H1 (cell line): ENCODE results near the gene CAMK2D. TPM values are rescaled to one million over a fixed set of nuclear protein-coding genes. Genes with fewer than 3 reads are reported as not detected.

Experiments used
- BCL11A ChIP-seq, 2 experiments: IDR thresholded peaks; one replicate each; pipeline ENCODE4 v1.6.1; 2011; ENCODE audit warnings: low read depth in 2 of 2, low read length in 2 of 2, mild to moderate bottlenecking in 2 of 2
- HDAC2 ChIP-seq, 2 experiments: fragments of 300-600 bp in 1 of 2; sonication (generic) in 1 of 2; IDR thresholded peaks; 2 replicates each; pipeline ENCODE4 v1.6.1; 2011 to 2012; ENCODE audit warnings: low read depth in 2 of 2, low read length in 2 of 2, mild to moderate bottlenecking in 2 of 2, moderate library complexity in 2 of 2, borderline replicate concordance in 1 of 2, inconsistent platforms in 1 of 2
- RNF2 ChIP-seq: fragments of 200-900, 300-1000 bp; sonication (generic); IDR thresholded peaks from 2 replicates; pipeline ENCODE4 v1.7.1; 2016; ENCODE audit warnings: borderline replicate concordance, low read depth, mild to moderate bottlenecking, antibody characterized with exemption, low read length; ENCODE audit not compliant: poor library complexity, severe bottlenecking; ENCODE audit errors: missing control alignments
- polyA plus RNA-seq, 7 experiments: library from polyadenylated mRNA; depleted of rRNA in 3 of 7; stranded (reverse) in 5 of 7; unstranded in 2 of 7; fragments of >200 nt in 5 of 7; fragments of 200-250 nt in 2 of 7; gene quantifications; 1 replicate in 5 of 7; 2 replicates in 1 of 7; 4 replicates in 1 of 7; pipeline versions ENCODE4 v1.2.1 to v1.2.3, GENCODE V29; 2011 to 2013; ENCODE audit warnings: missing spikeins in 2 of 7, mixed read lengths in 2 of 7
- total RNA-seq: library from RNA; stranded (reverse); fragmentation: NEBNext Ultra II Directional; extraction: Animal tissue kit (Norgen Biotek cat#: 25700); gene quantifications from 2 replicates; pipeline ENCODE4 v1.2.1, GENCODE V29; 2021
- TF ChIP-seq, protein P1 (sequence below): fragments of 300-600 bp; sonication (generic); IDR thresholded peaks from 2 replicates; pipeline ENCODE4 v1.7.1; 2012; ENCODE audit warnings: low read length, moderate library complexity, mild to moderate bottlenecking, inconsistent platforms; ENCODE audit not compliant: insufficient replicate concordance

CAMK2D gene
- total and polyA plus RNA-seq, 2 of the 8 experiments (the other 6 are each of a cell fraction or from before 2014, with no cell fraction given), result 3.2 to 7.0 TPM

- TF ChIP-seq, protein P1, sequence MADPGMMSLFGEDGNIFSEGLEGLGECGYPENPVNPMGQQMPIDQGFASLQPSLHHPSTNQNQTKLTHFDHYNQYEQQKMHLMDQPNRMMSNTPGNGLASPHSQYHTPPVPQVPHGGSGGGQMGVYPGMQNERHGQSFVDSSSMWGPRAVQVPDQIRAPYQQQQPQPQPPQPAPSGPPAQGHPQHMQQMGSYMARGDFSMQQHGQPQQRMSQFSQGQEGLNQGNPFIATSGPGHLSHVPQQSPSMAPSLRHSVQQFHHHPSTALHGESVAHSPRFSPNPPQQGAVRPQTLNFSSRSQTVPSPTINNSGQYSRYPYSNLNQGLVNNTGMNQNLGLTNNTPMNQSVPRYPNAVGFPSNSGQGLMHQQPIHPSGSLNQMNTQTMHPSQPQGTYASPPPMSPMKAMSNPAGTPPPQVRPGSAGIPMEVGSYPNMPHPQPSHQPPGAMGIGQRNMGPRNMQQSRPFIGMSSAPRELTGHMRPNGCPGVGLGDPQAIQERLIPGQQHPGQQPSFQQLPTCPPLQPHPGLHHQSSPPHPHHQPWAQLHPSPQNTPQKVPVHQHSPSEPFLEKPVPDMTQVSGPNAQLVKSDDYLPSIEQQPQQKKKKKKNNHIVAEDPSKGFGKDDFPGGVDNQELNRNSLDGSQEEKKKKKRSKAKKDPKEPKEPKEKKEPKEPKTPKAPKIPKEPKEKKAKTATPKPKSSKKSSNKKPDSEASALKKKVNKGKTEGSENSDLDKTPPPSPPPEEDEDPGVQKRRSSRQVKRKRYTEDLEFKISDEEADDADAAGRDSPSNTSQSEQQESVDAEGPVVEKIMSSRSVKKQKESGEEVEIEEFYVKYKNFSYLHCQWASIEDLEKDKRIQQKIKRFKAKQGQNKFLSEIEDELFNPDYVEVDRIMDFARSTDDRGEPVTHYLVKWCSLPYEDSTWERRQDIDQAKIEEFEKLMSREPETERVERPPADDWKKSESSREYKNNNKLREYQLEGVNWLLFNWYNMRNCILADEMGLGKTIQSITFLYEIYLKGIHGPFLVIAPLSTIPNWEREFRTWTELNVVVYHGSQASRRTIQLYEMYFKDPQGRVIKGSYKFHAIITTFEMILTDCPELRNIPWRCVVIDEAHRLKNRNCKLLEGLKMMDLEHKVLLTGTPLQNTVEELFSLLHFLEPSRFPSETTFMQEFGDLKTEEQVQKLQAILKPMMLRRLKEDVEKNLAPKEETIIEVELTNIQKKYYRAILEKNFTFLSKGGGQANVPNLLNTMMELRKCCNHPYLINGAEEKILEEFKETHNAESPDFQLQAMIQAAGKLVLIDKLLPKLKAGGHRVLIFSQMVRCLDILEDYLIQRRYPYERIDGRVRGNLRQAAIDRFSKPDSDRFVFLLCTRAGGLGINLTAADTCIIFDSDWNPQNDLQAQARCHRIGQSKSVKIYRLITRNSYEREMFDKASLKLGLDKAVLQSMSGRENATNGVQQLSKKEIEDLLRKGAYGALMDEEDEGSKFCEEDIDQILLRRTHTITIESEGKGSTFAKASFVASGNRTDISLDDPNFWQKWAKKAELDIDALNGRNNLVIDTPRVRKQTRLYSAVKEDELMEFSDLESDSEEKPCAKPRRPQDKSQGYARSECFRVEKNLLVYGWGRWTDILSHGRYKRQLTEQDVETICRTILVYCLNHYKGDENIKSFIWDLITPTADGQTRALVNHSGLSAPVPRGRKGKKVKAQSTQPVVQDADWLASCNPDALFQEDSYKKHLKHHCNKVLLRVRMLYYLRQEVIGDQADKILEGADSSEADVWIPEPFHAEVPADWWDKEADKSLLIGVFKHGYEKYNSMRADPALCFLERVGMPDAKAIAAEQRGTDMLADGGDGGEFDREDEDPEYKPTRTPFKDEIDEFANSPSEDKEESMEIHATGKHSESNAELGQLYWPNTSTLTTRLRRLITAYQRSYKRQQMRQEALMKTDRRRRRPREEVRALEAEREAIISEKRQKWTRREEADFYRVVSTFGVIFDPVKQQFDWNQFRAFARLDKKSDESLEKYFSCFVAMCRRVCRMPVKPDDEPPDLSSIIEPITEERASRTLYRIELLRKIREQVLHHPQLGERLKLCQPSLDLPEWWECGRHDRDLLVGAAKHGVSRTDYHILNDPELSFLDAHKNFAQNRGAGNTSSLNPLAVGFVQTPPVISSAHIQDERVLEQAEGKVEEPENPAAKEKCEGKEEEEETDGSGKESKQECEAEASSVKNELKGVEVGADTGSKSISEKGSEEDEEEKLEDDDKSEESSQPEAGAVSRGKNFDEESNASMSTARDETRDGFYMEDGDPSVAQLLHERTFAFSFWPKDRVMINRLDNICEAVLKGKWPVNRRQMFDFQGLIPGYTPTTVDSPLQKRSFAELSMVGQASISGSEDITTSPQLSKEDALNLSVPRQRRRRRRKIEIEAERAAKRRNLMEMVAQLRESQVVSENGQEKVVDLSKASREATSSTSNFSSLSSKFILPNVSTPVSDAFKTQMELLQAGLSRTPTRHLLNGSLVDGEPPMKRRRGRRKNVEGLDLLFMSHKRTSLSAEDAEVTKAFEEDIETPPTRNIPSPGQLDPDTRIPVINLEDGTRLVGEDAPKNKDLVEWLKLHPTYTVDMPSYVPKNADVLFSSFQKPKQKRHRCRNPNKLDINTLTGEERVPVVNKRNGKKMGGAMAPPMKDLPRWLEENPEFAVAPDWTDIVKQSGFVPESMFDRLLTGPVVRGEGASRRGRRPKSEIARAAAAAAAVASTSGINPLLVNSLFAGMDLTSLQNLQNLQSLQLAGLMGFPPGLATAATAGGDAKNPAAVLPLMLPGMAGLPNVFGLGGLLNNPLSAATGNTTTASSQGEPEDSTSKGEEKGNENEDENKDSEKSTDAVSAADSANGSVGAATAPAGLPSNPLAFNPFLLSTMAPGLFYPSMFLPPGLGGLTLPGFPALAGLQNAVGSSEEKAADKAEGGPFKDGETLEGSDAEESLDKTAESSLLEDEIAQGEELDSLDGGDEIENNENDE, result no peak
- TF ChIP-seq HDAC2 (IDR thresholded peaks at IDR 0.05; ENCODE audit: borderline replicate concordance in 1 of 2, low read depth in 2 of 2, low read length in 2 of 2), result no peak
- no peak for TF ChIP-seq RNF2
- TF ChIP-seq BCL11A (IDR thresholded peaks at IDR 0.05; ENCODE audit: low read depth in 2 of 2, low read length in 2 of 2), result no peak
These were observed 172.5 kb downstream of the CAMK2D start (continued) for GRCh38 chr4:113588895-113589668.
